Thymus (tissue), 11 donors: ENCODE results near the gene CPT1B. TPM values are rescaled to one million over a fixed set of nuclear protein-coding genes. Genes with fewer than 3 reads are reported as not detected.

Experiments
- DNase-seq, 9 donors: peaks; one replicate each; pipeline ENCODE4 v3.0.0-alpha.2; 2013; ENCODE audit warnings: low spot score in 9 of 9, low read depth in 6 of 9, missing footprints in 1 of 9
- H3K27ac ChIP-seq, 2 donors: one replicate each; pipeline ENCODE4 v1.5.1; 2013; ENCODE audit warnings: control low read depth in 1 of 2, low read depth in 1 of 2, low read length in 1 of 2, mild to moderate bottlenecking in 1 of 2, moderate library complexity in 1 of 2
- H3K27me3 ChIP-seq, 2 donors: one replicate each; pipeline ENCODE4 v1.5.1; 2013; ENCODE audit warnings: low read length in 1 of 2; ENCODE audit not compliant: control insufficient read depth in 2 of 2, insufficient read depth in 1 of 2
- H3K36me3 ChIP-seq, 2 donors: one replicate each; pipeline ENCODE4 v1.5.1; 2013; ENCODE audit warnings: low read length in 1 of 2, mild to moderate bottlenecking in 1 of 2, moderate library complexity in 1 of 2; ENCODE audit not compliant: control insufficient read depth in 2 of 2, insufficient read depth in 2 of 2
- H3K4me1 ChIP-seq, 2 donors: one replicate each; pipeline ENCODE4 v1.5.1; 2013; ENCODE audit warnings: low read length in 2 of 2; ENCODE audit not compliant: control insufficient read depth in 2 of 2, insufficient read depth in 2 of 2
- H3K4me3 ChIP-seq, 2 donors: one replicate each; pipeline ENCODE4 v1.5.1; 2013; ENCODE audit warnings: low read length in 2 of 2, control low read depth in 1 of 2, mild to moderate bottlenecking in 1 of 2
- H3K9me3 ChIP-seq, 2 donors: one replicate each; pipeline ENCODE4 v1.5.1; 2013; ENCODE audit warnings: low read length in 1 of 2, mild to moderate bottlenecking in 1 of 2; ENCODE audit not compliant: control insufficient read depth in 2 of 2, insufficient read depth in 1 of 2
- WGBS: extraction: QIAGEN DNeasy Blood & Tissue Kit; methylation state at CpG from one replicate; pipeline ENCODE4 v1.1.7; 2013; 5-methylcytosine and 5-hydroxymethylcytosine counted together
- polyA plus RNA-seq: library from polyadenylated mRNA; stranded (reverse); fragments of 200-250 nt; gene quantifications from one replicate; pipeline ENCODE4 v1.2.3, GENCODE V29; 2013
- total RNA-seq: library from RNA; stranded (reverse); fragments of 120-200 nt; gene quantifications from one replicate; pipeline ENCODE4 v1.2.4, GENCODE V29; 2013
- donor health status: healthy.

Gene CPT1B
- total and polyA plus RNA-seq, 2 donors: 8.5 to 74.1 TPM

- H3K9me3 ChIP-seq: no peaks in the 10 kb centered on the region
- no peak overlapping the region for H3K4me3 ChIP-seq
- DNase-seq: no peak
- 98% methylated on average over 8 of the region's 8 CpGs for WGBS
- H3K27me3 ChIP-seq: peaks cover 0 to 26% of the 10 kb centered on the region in 2 donors
- peaks cover 20 to 29% of the 10 kb centered on the region in 2 donors for H3K36me3 ChIP-seq
- H3K27ac ChIP-seq: no peak overlapping the region
- H3K4me1 ChIP-seq: peaks cover 0 to 7% of the 10 kb centered on the region in 2 donors
Measured at GRCh38 chr22:50575426-50575941, 2.7 kb downstream of the CPT1B start.

DNA sequence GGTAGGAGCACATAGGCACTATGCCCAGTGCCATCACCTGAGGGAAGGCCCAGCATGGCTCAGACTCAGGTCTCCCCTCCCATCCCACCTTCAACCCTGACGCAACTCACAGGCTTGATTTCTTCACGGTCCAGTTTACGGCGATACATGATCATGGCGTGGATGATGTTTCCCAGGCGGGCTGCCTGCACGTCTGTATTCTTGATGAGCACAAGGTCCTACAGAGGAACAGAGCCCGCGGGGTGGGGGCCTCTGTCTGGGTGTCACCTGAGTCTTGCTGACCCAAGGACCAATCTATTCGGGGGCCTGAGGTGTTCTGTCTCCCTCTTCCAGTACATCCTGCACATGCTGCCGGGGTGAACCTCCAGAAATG, 3.9 kb downstream of the CPT1B start:
- H3K4me3 ChIP-seq: no peak overlapping the region
- H3K27ac ChIP-seq: no peak overlapping the region
- peaks cover 17 to 30% of the 10 kb centered on the region in 2 donors for H3K36me3 ChIP-seq
- peaks cover 0 to 7% of the 10 kb centered on the region in 2 donors for H3K4me1 ChIP-seq
- H3K27me3 ChIP-seq: peaks cover 0 to 26% of the 10 kb centered on the region in 2 donors
- DNase-seq: no peak
- H3K9me3 ChIP-seq: no peaks in the 10 kb centered on the region
- WGBS: 97% methylated on average over 11 of the region's 11 CpGs

- Histone ChIP-seq H3K27me3 (peaks cover 0 to 21% of the 10 kb centered on the region in 2 donors), H3K9me3 (no peaks in the 10 kb centered on the region), H3K4me3 (no peak overlapping the region), H3K27ac (no peak overlapping the region), H3K4me1 (peaks cover 0 to 7% of the 10 kb centered on the region in 2 donors), H3K36me3 (peaks cover 17 to 26% of the 10 kb centered on the region in 2 donors)
- WGBS: 95% methylated on average over 26 of the region's 26 CpGs
- no peak for DNase-seq
Measured at GRCh38 chr22:50573491-50574382, 4.5 kb downstream of the CPT1B start.

- peaks cover 0 to 4% of the 10 kb centered on the region in 2 donors for H3K4me1 ChIP-seq
- no peak overlapping the region for H3K27ac ChIP-seq
- DNase-seq: no peak
- H3K4me3 ChIP-seq: no peak overlapping the region
- peaks cover 0 to 14% of the 10 kb centered on the region in 2 donors for H3K27me3 ChIP-seq
- no peaks in the 10 kb centered on the region for H3K9me3 ChIP-seq
- WGBS: 98% methylated on average over 11 of the region's 11 CpGs
- peaks cover 16 to 28% of the 10 kb centered on the region in 2 donors for H3K36me3 ChIP-seq
Measured at GRCh38 chr22:50572965-50573364, 5.3 kb downstream of the CPT1B start.

GRCh38 chr22:50571264-50572175, 6.7 kb downstream of the CPT1B start:
- Histone ChIP-seq H3K9me3 (no peaks in the 10 kb centered on the region), H3K36me3 (peaks cover 16 to 28% of the 10 kb centered on the region in 2 donors), H3K4me1 (no peaks in the 10 kb centered on the region), H3K4me3 (no peak overlapping the region), H3K27ac (no peak overlapping the region), H3K27me3 (peaks cover 0 to under 1% of the 10 kb centered on the region in 2 donors)
- 97% methylated on average over 26 of the region's 26 CpGs for WGBS
- no peak for DNase-seq

GRCh38 chr22:50570861-50571260, 7.4 kb downstream of the CPT1B start:
- Histone ChIP-seq H3K27ac (no peak overlapping the region), H3K9me3 (no peaks in the 10 kb centered on the region), H3K27me3 (no peaks in the 10 kb centered on the region), H3K36me3 (peaks cover 16 to 28% of the 10 kb centered on the region in 2 donors), H3K4me1 (no peaks in the 10 kb centered on the region), H3K4me3 (no peak overlapping the region)
- 98% methylated on average over 12 of the region's 12 CpGs for WGBS
- DNase-seq: no peak

- no peak for DNase-seq
- Histone ChIP-seq H3K27me3 (peaks cover 0 to 3% of the 10 kb centered on the region in 2 donors), H3K9me3 (no peaks in the 10 kb centered on the region), H3K4me3 (no peak overlapping the region), H3K4me1 (no peaks in the 10 kb centered on the region), H3K27ac (no peak overlapping the region), H3K36me3 (peaks cover 16 to 28% of the 10 kb centered on the region in 2 donors)
- WGBS: 97% methylated on average over 13 of the region's 13 CpGs
Measured at GRCh38 chr22:50569896-50570535, 8.2 kb downstream of the CPT1B start.

DNA sequence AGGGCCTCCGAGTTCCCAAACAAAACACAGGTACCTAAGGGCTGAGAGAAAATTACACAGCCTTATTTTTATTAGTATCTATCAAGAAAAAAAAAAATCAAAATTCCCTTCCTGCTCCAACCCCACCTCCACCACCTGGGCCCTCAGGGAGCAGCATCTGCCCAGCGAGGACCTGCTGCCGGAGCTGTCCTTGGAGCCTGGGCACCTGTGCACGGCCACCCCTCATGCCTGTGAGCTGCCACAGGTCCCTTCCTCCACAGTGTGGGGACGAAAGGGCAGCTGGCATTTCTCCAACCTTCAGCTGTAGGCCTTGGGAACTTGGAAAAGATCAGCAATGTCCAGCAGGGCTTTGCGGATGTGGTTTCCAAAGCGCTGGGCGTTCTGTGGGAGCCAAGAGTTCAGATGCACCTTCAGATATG, 9.2 kb downstream of the CPT1B start:
- no peaks in the 10 kb centered on the region for H3K4me1 ChIP-seq
- peaks cover 16 to 28% of the 10 kb centered on the region in 2 donors for H3K36me3 ChIP-seq
- 97% methylated on average over 8 of the region's 8 CpGs for WGBS
- H3K27ac ChIP-seq: no peak overlapping the region
- no peak for DNase-seq
- no peaks in the 10 kb centered on the region for H3K9me3 ChIP-seq
- no peak overlapping the region for H3K4me3 ChIP-seq
- peaks cover 0 to 8% of the 10 kb centered on the region in 2 donors for H3K27me3 ChIP-seq
